ENCODE measurements around the gene INSYN2B.

The INSYN2B gene

GRCh38 chr5:169980418-169981053 lies at the start of gene INSYN2B:
Gene INSYN2B, minus strand, starts transcription at chr5:169980495. Its CDS starts 96,597 bp downstream, at chr5:169883898.
- TF ChIP-seq CTCF (IDR thresholded peaks at IDR 0.05; ENCODE audit: insufficient read depth, low read length, poor library complexity, severe bottlenecking): peak; percentile 52
- Histone ChIP-seq H3K36me3 (ENCODE audit: control insufficient read depth, insufficient read depth, low read length) (peaks cover 10% of the 10 kb centered on the region), H3K4me3 (replicated peaks; ENCODE audit: low read depth, low read length) (no peak within 1 kb of the TSS), H3K27me3 (replicated peaks; ENCODE audit: control insufficient read depth, insufficient read depth, low read length) (no peaks in the 10 kb centered on the region)
- DNase-seq (ENCODE audit: extremely low read depth, insufficient read length): no peak

GRCh38 chr5:170028124-170028523 lies 47.8 kb upstream of the INSYN2B start:
- Histone ChIP-seq H3K27me3 (replicated peaks; ENCODE audit: control insufficient read depth, insufficient read depth, low read length) (no peaks in the 10 kb centered on the region), H3K4me3 (replicated peaks; ENCODE audit: low read depth, low read length) (no peak overlapping the region), H3K36me3 (ENCODE audit: control insufficient read depth, insufficient read depth, low read length) (peaks cover 10% of the 10 kb centered on the region)
- no peak for DNase-seq (ENCODE audit: extremely low read depth, insufficient read length)
- TF ChIP-seq CTCF (IDR thresholded peaks at IDR 0.05; ENCODE audit: insufficient read depth, low read length, poor library complexity, severe bottlenecking): no peak

DNA sequence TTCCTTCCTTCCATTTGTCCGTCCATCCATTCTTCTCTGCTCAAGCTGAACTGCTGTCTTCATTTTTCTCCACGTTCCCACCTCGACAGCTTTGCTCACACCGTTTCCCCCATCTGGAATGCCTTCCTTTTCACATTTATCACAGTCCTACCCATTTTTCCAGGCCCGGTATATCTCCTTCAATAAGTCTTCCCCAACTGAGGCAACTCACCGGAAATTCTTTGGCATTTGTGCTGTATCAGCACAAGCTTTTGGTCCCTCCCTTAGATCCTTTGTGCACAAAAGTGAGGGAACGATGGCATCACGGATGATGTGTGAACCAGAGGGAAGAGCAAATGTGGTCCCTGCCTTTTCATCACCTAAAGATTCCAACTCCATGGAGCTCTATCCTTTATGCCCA lies 45.6 kb upstream of the INSYN2B start:
- Histone ChIP-seq H3K27me3 (replicated peaks; ENCODE audit: control insufficient read depth, insufficient read depth, low read length) (no peaks in the 10 kb centered on the region), H3K36me3 (ENCODE audit: control insufficient read depth, insufficient read depth, low read length) (peaks cover 20% of the 10 kb centered on the region), H3K4me3 (replicated peaks; ENCODE audit: low read depth, low read length) (no peak overlapping the region)
- TF ChIP-seq CTCF (IDR thresholded peaks at IDR 0.05; ENCODE audit: insufficient read depth, low read length, poor library complexity, severe bottlenecking): no peak
- DNase-seq (ENCODE audit: extremely low read depth, insufficient read length): no peak

DNA sequence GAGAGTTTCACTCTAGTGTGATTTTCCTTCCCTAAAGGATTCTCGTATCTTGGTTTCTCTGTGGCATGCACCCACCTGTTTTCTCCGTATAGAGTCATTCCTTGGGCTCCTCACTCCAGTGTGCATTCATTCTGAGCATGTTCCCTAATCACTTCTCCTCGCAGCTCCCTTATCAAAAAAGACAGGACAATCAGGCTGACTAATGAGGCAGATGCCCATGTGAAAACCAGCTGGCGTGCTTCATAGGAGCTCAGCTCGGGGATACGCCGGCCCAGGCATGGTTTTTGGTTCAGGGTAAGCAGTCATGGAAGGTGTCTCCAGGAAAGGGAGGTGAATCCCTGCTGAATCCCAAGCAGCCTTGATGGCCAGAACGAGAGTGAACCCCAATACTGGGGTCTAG lies 41.2 kb upstream of the INSYN2B start:
- no peaks in the 10 kb centered on the region for H3K27me3 ChIP-seq (replicated peaks; ENCODE audit: control insufficient read depth, insufficient read depth, low read length)
- TF ChIP-seq CTCF (IDR thresholded peaks at IDR 0.05; ENCODE audit: insufficient read depth, low read length, poor library complexity, severe bottlenecking): no peak
- no peak for DNase-seq (ENCODE audit: extremely low read depth, insufficient read length)
- peaks cover 20% of the 10 kb centered on the region for H3K36me3 ChIP-seq (ENCODE audit: control insufficient read depth, insufficient read depth, low read length)
- H3K4me3 ChIP-seq (replicated peaks; ENCODE audit: low read depth, low read length): no peak overlapping the region

DNA sequence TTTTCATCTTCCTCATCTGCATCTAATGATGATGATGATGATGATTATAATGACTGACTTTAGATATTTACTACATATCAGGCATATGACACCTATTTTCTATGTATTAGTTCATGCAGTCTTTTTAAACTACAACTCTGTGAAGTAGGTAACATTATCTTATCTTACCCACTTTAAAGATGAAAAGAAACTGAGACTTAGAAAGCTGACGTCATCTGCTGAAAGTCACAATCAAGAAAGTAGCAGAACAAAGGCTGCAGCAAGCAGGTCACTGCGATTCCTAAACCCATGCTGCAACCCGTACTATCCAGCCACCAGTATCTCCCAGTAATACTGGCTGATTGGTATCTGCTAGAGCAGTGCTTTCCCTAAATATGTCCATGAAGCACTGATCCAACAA lies 40.1 kb upstream of the INSYN2B start:
- Histone ChIP-seq H3K27me3 (replicated peaks; ENCODE audit: control insufficient read depth, insufficient read depth, low read length) (no peaks in the 10 kb centered on the region), H3K4me3 (replicated peaks; ENCODE audit: low read depth, low read length) (no peak overlapping the region), H3K36me3 (ENCODE audit: control insufficient read depth, insufficient read depth, low read length) (peaks cover 20% of the 10 kb centered on the region)
- no peak for TF ChIP-seq CTCF (IDR thresholded peaks at IDR 0.05; ENCODE audit: insufficient read depth, low read length, poor library complexity, severe bottlenecking)
- DNase-seq (ENCODE audit: extremely low read depth, insufficient read length): no peak

- no peak for DNase-seq (ENCODE audit: extremely low read depth, insufficient read length)
- TF ChIP-seq CTCF (IDR thresholded peaks at IDR 0.05; ENCODE audit: insufficient read depth, low read length, poor library complexity, severe bottlenecking): no peak
- no peak overlapping the region for H3K4me3 ChIP-seq (replicated peaks; ENCODE audit: low read depth, low read length)
- H3K36me3 ChIP-seq (ENCODE audit: control insufficient read depth, insufficient read depth, low read length): peaks cover 12% of the 10 kb centered on the region
- H3K27me3 ChIP-seq (replicated peaks; ENCODE audit: control insufficient read depth, insufficient read depth, low read length): no peaks in the 10 kb centered on the region
These were observed 32.3 kb upstream of the INSYN2B start for GRCh38 chr5:170012622-170013021.
